Aorta (tissue), 5 donors: ENCODE data around the gene ZNF892. TPM values are rescaled to one million over a fixed set of nuclear protein-coding genes. Genes with fewer than 3 reads are reported as not detected.
"Not testable (repeated sequence)": the region's sequence is repeated elsewhere in the genome, so short reads cannot be mapped to it uniquely, and the experiment has no call there.

Experiments used
- ATAC-seq: fragments of 200-7000 bp; cut with Tn5 transposase; one replicate; pipeline ENCODE4 v1.9.1; 2022; ENCODE audit warnings: moderate library complexity; ENCODE audit not compliant: low FRiP score
- DNase-seq, 2 donors: peaks; one replicate each; pipeline ENCODE4 v3.0.0-alpha.2; 2020
- H3K27ac ChIP-seq, 2 donors: one replicate each; pipeline ENCODE4 v1.5.1; 2013; ENCODE audit warnings: low read length in 2 of 2, mild to moderate bottlenecking in 2 of 2, moderate library complexity in 2 of 2, control low read depth in 1 of 2, inconsistent platforms in 1 of 2, low read depth in 1 of 2
- H3K27me3 ChIP-seq, 2 donors: one replicate each; pipeline ENCODE4 v1.6.1; 2013; ENCODE audit warnings: control low read depth in 1 of 2, low read length in 1 of 2, mild to moderate bottlenecking in 1 of 2, moderate library complexity in 1 of 2; ENCODE audit not compliant: insufficient read depth in 2 of 2, control insufficient read depth in 1 of 2
- H3K36me3 ChIP-seq, 2 donors: one replicate each; pipeline ENCODE4 v1.6.1; 2013; ENCODE audit warnings: control low read depth in 1 of 2, low read length in 1 of 2, mild to moderate bottlenecking in 1 of 2; ENCODE audit not compliant: insufficient read depth in 2 of 2, control insufficient read depth in 1 of 2
- H3K4me1 ChIP-seq, 2 donors: one replicate each; pipeline ENCODE4 v1.6.1; 2013; ENCODE audit warnings: low read length in 2 of 2, control low read depth in 1 of 2, mild to moderate bottlenecking in 1 of 2, moderate library complexity in 1 of 2; ENCODE audit not compliant: insufficient read depth in 2 of 2, control insufficient read depth in 1 of 2
- H3K4me3 ChIP-seq, 2 donors: one replicate each; pipeline ENCODE4 v1.5.1; 2013; ENCODE audit warnings: low read length in 2 of 2, control low read depth in 1 of 2, mild to moderate bottlenecking in 1 of 2
- H3K9me3 ChIP-seq: one replicate; pipeline ENCODE4 v1.6.1; 2013; ENCODE audit warnings: mild to moderate bottlenecking, low read length; ENCODE audit not compliant: control insufficient read depth
- WGBS, 2 donors: extraction: QIAGEN DNeasy Blood & Tissue Kit; methylation state at CpG; one replicate each; pipeline ENCODE4 v1.1.7; 2013; 5-methylcytosine and 5-hydroxymethylcytosine counted together
- intact Hi-C, 2 donors: fragments of 100-400 bp; cut with DNase I; formaldehyde crosslinking; loops; one replicate each; pipeline versions ENCODE4 v1.14.2 to v1.15.0; 2022
- polyA plus RNA-seq, 2 donors: library from polyadenylated mRNA; stranded (reverse); fragments of 200-250 nt; gene quantifications; one replicate each; pipeline ENCODE4 v1.2.3, GENCODE V29; 2013
- total RNA-seq, 2 donors: library from RNA; stranded (reverse); fragmentation: NEBNext Ultra II Directional; extraction: Animal tissue kit (Norgen Biotek cat#: 25700); gene quantifications; one replicate each; pipeline ENCODE4 v1.2.1, GENCODE V29; 2021
- donor health status: healthy with polysubstance abuse.
- donor health status: Bipolar disorder and iron deficiency.
- donor health status: DM: no; HTN: no; CAD: no.
- donor health status: DM: no; HTN: no; CAD: no.
- donor health status: DM: yes; HTN: yes; CAD: no.

Gene ZNF892
- total and polyA plus RNA-seq, 4 donors = 0.64 to 8.3 (median 4.3) TPM; not detected in 1

DNA sequence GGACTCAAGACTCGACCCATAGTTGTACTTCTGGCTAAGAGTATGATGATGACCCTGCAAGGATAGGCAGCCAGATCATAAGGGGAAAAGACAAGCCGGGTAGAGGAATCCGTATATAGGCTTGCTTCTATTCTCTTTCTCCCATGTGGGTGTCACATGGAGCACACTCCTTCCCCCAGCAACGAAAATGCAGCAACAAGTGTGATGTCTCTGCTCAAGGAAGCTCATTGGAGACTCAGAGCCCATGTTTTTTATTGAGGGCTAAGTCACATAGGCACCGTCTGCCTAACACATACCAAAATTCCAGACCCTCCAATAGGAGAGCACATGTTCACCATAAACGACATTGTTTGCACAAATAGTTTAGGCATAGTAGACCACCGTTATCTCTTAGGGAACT lies 35.4 kb upstream of the ZNF892 start:
- 62 to 68% methylated on average over 7 of the region's 7 CpGs for WGBS, 2 donors
- DNase-seq (no peak), ATAC-seq (no peak)
- no peaks in the 10 kb centered on the region for H3K27me3 ChIP-seq
- no peaks in the 10 kb centered on the region for H3K4me1 ChIP-seq
- intact Hi-C loops = no loop called here
- no peaks in the 10 kb centered on the region for H3K9me3 ChIP-seq
- no peak overlapping the region for H3K27ac ChIP-seq
- no peak overlapping the region for H3K4me3 ChIP-seq
- H3K36me3 ChIP-seq = peaks cover 0 to 3% of the 10 kb centered on the region in 2 donors

DNA sequence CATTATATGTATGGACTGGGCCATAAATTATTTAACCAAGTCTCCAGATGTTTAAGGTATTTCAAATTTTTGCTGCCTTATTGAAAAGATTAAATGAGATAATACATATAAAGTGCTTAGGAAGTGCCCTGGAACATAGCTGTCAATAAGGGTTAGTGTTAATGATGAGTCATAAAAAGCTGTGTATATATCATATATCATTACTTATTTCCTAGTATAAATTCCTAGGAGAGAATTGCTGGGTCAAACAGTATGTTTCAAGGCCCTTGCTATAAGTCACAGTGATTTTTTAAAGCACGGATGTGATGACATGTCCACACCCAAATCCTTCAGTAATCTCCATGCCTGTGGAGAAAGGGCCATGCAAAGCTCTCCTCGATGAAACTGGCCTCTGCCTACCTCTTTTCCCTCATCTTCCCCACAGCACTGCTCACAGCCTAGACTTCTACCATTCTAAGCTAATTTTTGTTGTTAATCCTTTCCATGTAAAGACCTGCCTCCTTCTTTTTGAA lies 33.2 kb upstream of the ZNF892 start:
- ATAC-seq (no peak), DNase-seq (no peak)
- H3K9me3 ChIP-seq = no peaks in the 10 kb centered on the region
- peaks cover 0 to 5% of the 10 kb centered on the region in 2 donors for H3K36me3 ChIP-seq
- H3K27me3 ChIP-seq = no peaks in the 10 kb centered on the region
- no peak overlapping the region for H3K4me3 ChIP-seq
- H3K27ac ChIP-seq = no peak overlapping the region
- no peaks in the 10 kb centered on the region for H3K4me1 ChIP-seq
- intact Hi-C loops = no loop called here
- WGBS, 2 donors = 89 to 91% methylated on average over 2 of the region's 2 CpGs

DNA sequence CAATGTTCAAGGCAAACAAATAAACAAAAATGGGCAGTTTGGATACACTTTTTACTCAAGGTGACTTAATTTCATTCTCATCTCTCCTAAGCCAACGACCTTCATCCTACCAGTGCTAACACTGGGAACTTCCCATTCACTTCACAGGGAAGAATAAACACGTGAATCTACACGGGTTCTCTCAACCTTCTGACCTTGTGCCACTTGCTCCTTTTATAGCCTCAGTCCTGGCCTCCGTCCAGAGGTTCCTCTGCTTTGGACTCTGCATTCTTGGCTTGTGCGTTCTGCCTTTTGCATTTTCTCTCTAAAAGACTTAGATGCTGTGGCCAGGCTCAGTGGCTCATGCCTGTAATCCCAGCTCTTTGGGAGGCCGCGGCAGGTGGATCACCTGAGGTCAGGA lies 27.9 kb upstream of the ZNF892 start:
- no peak overlapping the region for H3K4me3 ChIP-seq
- H3K27ac ChIP-seq = no peak overlapping the region
- ATAC-seq (no peak), DNase-seq (no peak)
- peaks cover 14% of the 10 kb centered on the region for H3K9me3 ChIP-seq
- WGBS, 2 donors = 76 to 78% methylated on average over 7 of the region's 7 CpGs
- no peaks in the 10 kb centered on the region for H3K4me1 ChIP-seq
- H3K36me3 ChIP-seq = peaks cover 8 to 25% of the 10 kb centered on the region in 2 donors
- no peaks in the 10 kb centered on the region for H3K27me3 ChIP-seq
- intact Hi-C loops = no loop called here

DNA sequence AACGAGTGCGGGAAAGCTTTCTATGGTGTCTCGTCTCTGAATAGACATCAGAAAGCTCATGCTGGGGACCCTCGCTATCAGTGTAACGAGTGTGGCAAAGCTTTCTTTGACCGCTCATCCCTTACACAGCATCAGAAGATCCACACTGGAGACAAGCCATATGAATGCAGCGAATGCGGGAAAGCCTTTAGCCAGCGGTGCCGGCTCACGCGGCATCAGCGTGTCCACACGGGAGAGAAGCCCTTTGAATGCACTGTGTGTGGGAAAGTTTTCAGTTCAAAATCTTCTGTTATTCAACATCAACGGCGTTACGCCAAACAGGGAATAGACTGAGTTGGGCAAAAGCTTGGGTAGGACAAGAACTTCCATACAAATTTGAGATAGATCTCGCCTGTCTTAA lies 25.5 kb upstream of the ZNF892 start:
- no peaks in the 10 kb centered on the region for H3K27me3 ChIP-seq
- no peak overlapping the region for H3K27ac ChIP-seq
- WGBS, 2 donors = 97 to 98% methylated on average over 18 of the region's 18 CpGs
- H3K36me3 ChIP-seq = peaks cover 8 to 22% of the 10 kb centered on the region in 2 donors
- H3K9me3 ChIP-seq = peaks cover 14% of the 10 kb centered on the region
- intact Hi-C loops = no loop called here
- DNase-seq = no peak
- no peaks in the 10 kb centered on the region for H3K4me1 ChIP-seq
- H3K4me3 ChIP-seq = no peak overlapping the region
- ATAC-seq = no peak

DNA sequence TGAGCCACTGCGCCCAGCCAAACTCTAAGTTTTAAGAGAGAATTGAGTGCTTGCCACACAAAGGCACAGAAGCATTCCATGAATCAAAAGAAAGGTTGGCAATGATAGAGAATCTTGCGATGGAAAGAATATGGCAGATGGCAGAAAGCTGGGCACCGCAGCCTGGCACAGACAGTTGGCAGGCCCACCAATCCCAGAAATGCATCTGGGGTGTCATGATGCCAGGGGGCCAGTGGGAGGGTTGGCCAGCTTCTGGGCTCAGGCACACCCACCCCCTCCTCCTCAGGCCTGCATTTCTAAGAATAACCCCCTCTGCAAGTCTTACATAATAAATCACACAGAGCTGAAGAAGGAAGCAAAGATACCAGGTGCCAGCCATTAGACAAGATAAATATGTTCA lies 22.1 kb upstream of the ZNF892 start:
- intact Hi-C loops = no loop called here
- no peak for ATAC-seq

DNA sequence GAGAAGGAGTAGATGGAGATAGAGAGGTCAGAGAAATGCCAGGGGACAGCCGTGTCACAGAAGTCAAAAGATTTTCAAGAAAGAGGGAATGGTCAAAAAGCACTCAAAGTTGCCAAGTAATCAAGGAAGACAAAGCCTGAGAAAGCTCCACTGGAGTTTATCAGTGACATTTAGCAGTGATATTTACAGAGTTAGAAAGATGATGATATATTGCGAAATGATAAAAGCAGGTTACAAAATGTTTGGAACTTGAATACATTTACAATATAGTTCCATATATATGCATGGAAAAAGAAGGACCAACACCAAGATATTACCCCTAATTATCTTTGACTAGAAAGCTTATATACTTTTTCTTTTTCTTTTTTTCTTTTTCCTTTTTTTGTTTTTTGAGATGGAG lies 21.3 kb upstream of the ZNF892 start:
- intact Hi-C loops = no loop called here
- ATAC-seq (no peak), DNase-seq (no peak)
- Histone ChIP-seq H3K36me3 (peaks cover 7 to 15% of the 10 kb centered on the region in 2 donors), H3K9me3 (peaks cover 10% of the 10 kb centered on the region), H3K27me3 (no peaks in the 10 kb centered on the region), H3K27ac (no peak overlapping the region), H3K4me3 (no peak overlapping the region), H3K4me1 (no peaks in the 10 kb centered on the region)
- WGBS, 2 donors = 67 to 78% methylated on average over 2 of the region's 2 CpGs

More for the DNA sequence above, 22.1 kb upstream of the ZNF892 start:
- no peak for DNase-seq
- whole genome bisulfite sequencing, 2 donors = 94 to 98% methylated on average over 3 of the region's 3 CpGs
- H3K4me1 ChIP-seq = no peaks in the 10 kb centered on the region
- H3K27ac ChIP-seq = no peak overlapping the region
- H3K9me3 ChIP-seq = peaks cover 14% of the 10 kb centered on the region
- H3K4me3 ChIP-seq = no peak overlapping the region
- H3K36me3 ChIP-seq = peaks cover 8 to 17% of the 10 kb centered on the region in 2 donors
- H3K27me3 ChIP-seq = no peaks in the 10 kb centered on the region

DNA sequence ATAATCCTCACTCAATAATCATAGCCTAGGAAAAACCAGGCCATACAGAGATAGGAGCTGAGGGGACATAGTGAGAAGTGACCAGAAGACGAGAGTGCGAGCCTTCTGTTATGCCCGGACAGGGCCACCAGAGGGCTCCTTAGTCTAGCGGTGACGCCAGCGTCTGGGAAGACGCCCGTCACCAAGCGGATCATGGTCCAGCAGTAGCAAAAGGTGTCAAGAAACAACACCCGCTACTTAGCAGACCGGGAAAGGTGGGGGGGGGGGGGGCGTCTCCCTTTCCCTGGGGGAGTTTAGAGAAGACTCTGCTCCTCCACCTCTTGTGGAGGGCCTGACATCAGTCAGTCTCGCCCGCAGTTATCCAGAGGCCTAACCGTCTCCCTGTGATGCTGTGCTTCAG lies 14.4 kb upstream of the ZNF892 start:
- not testable (repeated sequence) for ATAC-seq, H3K4me3 ChIP-seq, H3K9me3 ChIP-seq, H3K36me3 ChIP-seq, H3K27me3 ChIP-seq, H3K27ac ChIP-seq, H3K4me1 ChIP-seq
- intact Hi-C loops = loop anchor here in 1 of 2 donors (10.0 kb wide), 1 partner anchor 122 kb away; no protein-coding TSS in a partner anchor
- 17 to 19% methylated on average over 13 to 15 of the region's 15 CpGs for WGBS, 2 donors
- peak; percentile 73 to 89 for DNase-seq

DNA sequence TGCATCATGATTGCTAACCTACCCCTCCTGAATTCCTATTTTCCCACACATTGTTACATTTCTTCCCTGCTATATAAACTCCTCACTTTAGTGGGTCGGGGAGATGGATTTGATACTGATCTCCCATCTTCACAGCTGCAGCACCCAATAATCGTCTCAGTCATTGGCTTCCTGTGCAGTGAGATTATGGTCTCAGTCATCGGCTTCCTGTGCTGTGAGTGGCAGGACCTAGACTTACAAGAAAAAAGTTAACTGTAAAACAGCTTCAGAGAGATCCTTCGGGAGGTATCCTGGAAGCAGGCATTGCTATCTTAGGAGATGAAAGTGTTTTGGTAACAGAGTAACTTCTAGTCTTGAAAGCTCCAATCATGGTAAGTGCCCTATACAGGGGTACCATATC lies 3.4 kb upstream of the ZNF892 start:
- 88 to 90% methylated on average over 4 of the region's 4 CpGs for WGBS, 2 donors
- ATAC-seq (no peak), DNase-seq (no peak)
- Histone ChIP-seq H3K4me3 (no peak overlapping the region), H3K27ac (no peak overlapping the region), H3K9me3 (no peaks in the 10 kb centered on the region), H3K36me3 (no peaks in the 10 kb centered on the region), H3K27me3 (no peaks in the 10 kb centered on the region), H3K4me1 (no peaks in the 10 kb centered on the region)
- intact Hi-C loops = no loop called here

DNA sequence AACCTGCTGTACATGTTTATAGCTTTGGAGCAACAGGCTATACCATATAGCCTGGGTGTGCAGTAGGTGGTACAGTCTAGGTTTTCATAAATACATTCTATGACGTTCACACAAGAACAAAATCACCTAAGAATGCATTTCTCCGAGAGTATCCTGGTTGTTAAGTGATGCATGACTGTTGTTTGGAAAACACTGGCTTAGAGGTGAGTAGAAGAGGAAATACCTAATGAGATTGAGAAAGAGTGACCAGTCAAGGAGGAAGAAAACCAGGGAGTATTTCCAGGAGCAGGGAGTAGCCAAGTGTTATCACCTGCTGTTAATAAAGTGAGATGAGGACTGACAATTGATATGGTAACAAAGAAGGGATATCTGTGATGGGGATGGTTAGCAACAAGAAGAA lies 2.9 kb upstream of the ZNF892 start:
- intact Hi-C loops = no loop called here
- ATAC-seq (no peak), DNase-seq (no peak)
- Histone ChIP-seq H3K36me3 (no peaks in the 10 kb centered on the region), H3K9me3 (no peaks in the 10 kb centered on the region), H3K4me1 (no peaks in the 10 kb centered on the region), H3K4me3 (no peak overlapping the region), H3K27ac (no peak overlapping the region), H3K27me3 (no peaks in the 10 kb centered on the region)
- WGBS, 2 donors = 88 to 90% methylated on average over 2 of the region's 2 CpGs
